ENCODE measurements around the gene PDGFD. TPM values are rescaled to one million over a fixed set of nuclear protein-coding genes. Genes with fewer than 3 reads are reported as not detected.

PDGFD gene
- total RNA-seq, 1 experiment from 2014 or later: 1.7 TPM

DNA sequence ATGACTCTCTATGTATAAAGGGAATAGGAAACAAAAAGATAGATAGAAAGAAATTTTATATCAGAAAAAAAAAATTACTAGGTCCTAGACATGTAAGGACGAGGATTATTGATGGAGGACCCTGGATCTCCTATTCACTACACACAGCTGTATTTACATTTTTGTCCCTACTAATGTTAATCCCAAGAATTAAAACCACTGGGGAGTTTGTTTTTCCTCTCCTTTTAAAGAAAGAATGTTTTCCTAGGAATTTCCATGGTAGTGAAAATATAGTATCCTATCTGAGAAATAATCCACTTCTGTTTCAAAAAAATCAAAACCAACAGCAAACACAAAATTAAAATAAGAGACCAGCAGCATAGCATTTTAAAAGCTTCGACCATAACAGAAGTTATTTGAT is 41.1 kb downstream of the PDGFD start:
- no CpG with 5 or more reads among the region's 2 CpGs for WGBS (ENCODE audit: extremely low coverage, insufficient read length, low lambda C conversion rate)
- Histone ChIP-seq H4K20me1 (ENCODE audit: control insufficient read depth, insufficient read depth, insufficient read length) (no peaks in the 10 kb centered on the region), H3T11ph (ENCODE audit: low read length) (no peak overlapping the region), H2BK120ac (ENCODE audit: low read depth, low read length, poor library complexity, severe bottlenecking) (no peak overlapping the region), H3K9me3 (ENCODE audit: control insufficient read depth, low read depth, low read length) (no peaks in the 10 kb centered on the region), H4K5ac (ENCODE audit: insufficient read length, low read depth, low read length) (no peak overlapping the region), H2BK12ac (ENCODE audit: insufficient read length, low read depth, low read length) (no peak overlapping the region), H3K14ac (ENCODE audit: insufficient read depth, low read length) (no peak overlapping the region), H2BK5ac (ENCODE audit: insufficient read length, low read length) (no peak overlapping the region), H3K18ac (ENCODE audit: insufficient read length, low read depth, low read length) (no peak overlapping the region), H3K27ac (ENCODE audit: insufficient read length, low read depth, low read length) (no peak overlapping the region), H3K56ac (ENCODE audit: insufficient read length, low read depth, low read length) (no peak overlapping the region), H2BK15ac (ENCODE audit: low read depth, low read length) (no peak overlapping the region), H2AFZ (ENCODE audit: low read length) (no peak overlapping the region), H4K91ac (ENCODE audit: insufficient read length, low read depth, low read length) (no peak overlapping the region), H3K4ac (ENCODE audit: low read depth, low read length) (no peak overlapping the region), H2BK20ac (ENCODE audit: low read depth, low read length, poor library complexity, severe bottlenecking) (no peak overlapping the region), H4K8ac (replicated peaks; ENCODE audit: insufficient read length, low read depth, low read length) (no peak overlapping the region), H2AK5ac (ENCODE audit: insufficient read length, low read length) (no peak overlapping the region), H3K27me3 (ENCODE audit: insufficient read depth, low read length) (no peaks in the 10 kb centered on the region), H3K23ac (ENCODE audit: insufficient read length, low read depth, low read length) (no peak overlapping the region), H3K79me2 (ENCODE audit: insufficient read depth, low read length) (no peaks in the 10 kb centered on the region), H3K23me2 (ENCODE audit: insufficient read length, low read depth, low read length, poor library complexity, severe bottlenecking) (no peaks in the 10 kb centered on the region), H3K4me2 (ENCODE audit: insufficient read depth, insufficient read length, low read length) (no peak overlapping the region), H3K79me1 (ENCODE audit: insufficient read depth, low read depth, low read length, poor library complexity, severe bottlenecking) (no peaks in the 10 kb centered on the region), H3K4me1 (ENCODE audit: insufficient read depth, low read length) (peaks cover 6% of the 10 kb centered on the region; the same call in 1 of the 2 replicates), H3K9ac (ENCODE audit: extremely low read depth, insufficient read length, low read length) (no peak overlapping the region)
- Mint-ChIP-seq H3K27ac (peak overlapping the region in 1 of 3 experiments; percentile 93; a peak in 3 of 7 replicates), H3K4me3 (no peak overlapping the region), H3K4me1 (peaks cover 35 to 41% of the 10 kb centered on the region in 2 experiments), H3K9me3 (peaks cover 0 to 2% of the 10 kb centered on the region in 2 experiments; a peak in 2 of 5 replicates), H3K36me3 (ENCODE audit: insufficient read depth in 1 of 3, low read depth in 3 of 3) (peaks cover 0 to 5% (median 0%) of the 10 kb centered on the region in 3 experiments; a peak in 1 of 7 replicates), H3K27me3 (ENCODE audit: low read depth) (no peaks in the 10 kb centered on the region)
- DNase-seq: no peak
- TF ChIP-seq, protein P1, sequence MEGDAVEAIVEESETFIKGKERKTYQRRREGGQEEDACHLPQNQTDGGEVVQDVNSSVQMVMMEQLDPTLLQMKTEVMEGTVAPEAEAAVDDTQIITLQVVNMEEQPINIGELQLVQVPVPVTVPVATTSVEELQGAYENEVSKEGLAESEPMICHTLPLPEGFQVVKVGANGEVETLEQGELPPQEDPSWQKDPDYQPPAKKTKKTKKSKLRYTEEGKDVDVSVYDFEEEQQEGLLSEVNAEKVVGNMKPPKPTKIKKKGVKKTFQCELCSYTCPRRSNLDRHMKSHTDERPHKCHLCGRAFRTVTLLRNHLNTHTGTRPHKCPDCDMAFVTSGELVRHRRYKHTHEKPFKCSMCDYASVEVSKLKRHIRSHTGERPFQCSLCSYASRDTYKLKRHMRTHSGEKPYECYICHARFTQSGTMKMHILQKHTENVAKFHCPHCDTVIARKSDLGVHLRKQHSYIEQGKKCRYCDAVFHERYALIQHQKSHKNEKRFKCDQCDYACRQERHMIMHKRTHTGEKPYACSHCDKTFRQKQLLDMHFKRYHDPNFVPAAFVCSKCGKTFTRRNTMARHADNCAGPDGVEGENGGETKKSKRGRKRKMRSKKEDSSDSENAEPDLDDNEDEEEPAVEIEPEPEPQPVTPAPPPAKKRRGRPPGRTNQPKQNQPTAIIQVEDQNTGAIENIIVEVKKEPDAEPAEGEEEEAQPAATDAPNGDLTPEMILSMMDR (conservative IDR thresholded peaks at IDR 0.05): no peak
